ENCODE measurements around the gene TTC19. TPM values are rescaled to one million over a fixed set of nuclear protein-coding genes. Genes with fewer than 3 reads are reported as not detected.
A peak's percentile ranks its signal among the peaks of the same experiment; 100 is the strongest.

TTC19 gene
- total and polyA plus RNA-seq, 4 donors, result 16.1 to 29.8 (median 24.6) TPM

GRCh38 chr17:15967706-15968399, 31.8 kb upstream of the TTC19 start:
- Histone ChIP-seq H3K36me3 (ENCODE audit: control insufficient read depth in 4 of 4, insufficient read depth in 3 of 4, low read depth in 1 of 4, low read length in 3 of 4) (no peaks in the 10 kb centered on the region), H3K27ac (ENCODE audit: low read depth in 1 of 2, low read length in 2 of 2) (no peak overlapping the region), H3K4me1 (ENCODE audit: control insufficient read depth in 4 of 4, insufficient read depth in 4 of 4, low read length in 3 of 4) (peaks cover 3 to 11% (median 7%) of the 10 kb centered on the region in 4 donors), H3K27me3 (ENCODE audit: control insufficient read depth in 4 of 4, insufficient read depth in 4 of 4, low read length in 3 of 4) (no peaks in the 10 kb centered on the region), H3K4me3 (ENCODE audit: low read depth in 1 of 3, low read length in 3 of 3) (no peak overlapping the region), H3K9ac (ENCODE audit: low read depth in 1 of 2, low read length in 2 of 2) (no peak overlapping the region), H3K9me3 (ENCODE audit: control insufficient read depth in 4 of 4, low read length in 3 of 4) (no peaks in the 10 kb centered on the region)
- no peak for DNase-seq (ENCODE audit: low spot score)
- TF ChIP-seq ATF3 (IDR thresholded peaks at IDR 0.05), result no peak
- no peak for TF ChIP-seq YY1 (IDR thresholded peaks at IDR 0.05)
- TF ChIP-seq FOXA2 (IDR thresholded peaks at IDR 0.05), result no peak
- TF ChIP-seq GABPA (IDR thresholded peaks at IDR 0.05 in 1 of 2, conservative IDR thresholded peaks at IDR 0.05 in 1 of 2), result no peak
- peak; percentile 58 to 70 for TF ChIP-seq HNF4A (conservative IDR thresholded peaks at IDR 0.05)
- TF ChIP-seq RXRA (IDR thresholded peaks at IDR 0.05), result peak in 1 of 2 donors; percentile 15
- 78% methylated on average over 11 of the region's 11 CpGs for WGBS

GRCh38 chr17:15969463-15969862, 30.2 kb upstream of the TTC19 start:
- DNase-seq (ENCODE audit: low spot score), result no peak
- no peaks in the 10 kb centered on the region for H3K9me3 ChIP-seq (ENCODE audit: control insufficient read depth in 4 of 4, low read length in 3 of 4)
- WGBS, result 98% methylated on average over 8 of the region's 8 CpGs
- H3K27ac ChIP-seq (ENCODE audit: low read depth in 1 of 2, low read length in 2 of 2), result no peak overlapping the region
- H3K4me3 ChIP-seq (ENCODE audit: low read depth in 1 of 3, low read length in 3 of 3), result no peak overlapping the region
- TF ChIP-seq MAX (IDR thresholded peaks at IDR 0.05) (no peak), HNF4G (IDR thresholded peaks at IDR 0.05) (no peak), HNF4A (conservative IDR thresholded peaks at IDR 0.05) (no peak)
- no peaks in the 10 kb centered on the region for H3K27me3 ChIP-seq (ENCODE audit: control insufficient read depth in 4 of 4, insufficient read depth in 4 of 4, low read length in 3 of 4)
- H3K9ac ChIP-seq (ENCODE audit: low read depth in 1 of 2, low read length in 2 of 2), result no peak overlapping the region
- H3K36me3 ChIP-seq (ENCODE audit: control insufficient read depth in 4 of 4, insufficient read depth in 3 of 4, low read depth in 1 of 4, low read length in 3 of 4), result no peaks in the 10 kb centered on the region
- peaks cover 3 to 11% (median 7%) of the 10 kb centered on the region in 4 donors for H3K4me1 ChIP-seq (ENCODE audit: control insufficient read depth in 4 of 4, insufficient read depth in 4 of 4, low read length in 3 of 4)

GRCh38 chr17:15970500-15970899, 29.1 kb upstream of the TTC19 start:
- Histone ChIP-seq H3K9ac (ENCODE audit: low read depth in 1 of 2, low read length in 2 of 2) (no peak overlapping the region), H3K4me1 (ENCODE audit: control insufficient read depth in 4 of 4, insufficient read depth in 4 of 4, low read length in 3 of 4) (peaks cover 3 to 11% (median 7%) of the 10 kb centered on the region in 4 donors), H3K4me3 (ENCODE audit: low read depth in 1 of 3, low read length in 3 of 3) (no peak overlapping the region), H3K27ac (ENCODE audit: low read depth in 1 of 2, low read length in 2 of 2) (no peak overlapping the region), H3K9me3 (ENCODE audit: control insufficient read depth in 4 of 4, low read length in 3 of 4) (no peaks in the 10 kb centered on the region), H3K36me3 (ENCODE audit: control insufficient read depth in 4 of 4, insufficient read depth in 3 of 4, low read depth in 1 of 4, low read length in 3 of 4) (peaks cover 0 to 6% (median 2%) of the 10 kb centered on the region in 4 donors), H3K27me3 (ENCODE audit: control insufficient read depth in 4 of 4, insufficient read depth in 4 of 4, low read length in 3 of 4) (no peaks in the 10 kb centered on the region)
- DNase-seq (ENCODE audit: low spot score), result no peak
- WGBS, result 91% methylated on average over 2 of the region's 2 CpGs
- no peak for TF ChIP-seq JUND (IDR thresholded peaks at IDR 0.05)
- no peak for TF ChIP-seq REST (IDR thresholded peaks at IDR 0.05)
- TF ChIP-seq YY1 (IDR thresholded peaks at IDR 0.05), result no peak
- TF ChIP-seq SP1 (IDR thresholded peaks at IDR 0.05), result no peak
- TF ChIP-seq EGR1 (IDR thresholded peaks at IDR 0.05; ENCODE audit: low read depth in 2 of 2), result no peak
- TF ChIP-seq ZBTB33 (IDR thresholded peaks at IDR 0.05), result no peak
- TF ChIP-seq MAX (IDR thresholded peaks at IDR 0.05), result no peak
- TF ChIP-seq RAD21 (IDR thresholded peaks at IDR 0.05), result no peak
- TF ChIP-seq ATF3 (IDR thresholded peaks at IDR 0.05), result no peak
- no peak for TF ChIP-seq FOXA2 (IDR thresholded peaks at IDR 0.05)
- no peak for TF ChIP-seq NR2F2 (IDR thresholded peaks at IDR 0.05)

All from liver (tissue), 9 donors.